GM19240 (cell line): ENCODE results near the gene NAT14.

Source experiments
- DNase-seq: peaks from one replicate; pipeline ENCODE4 v3.0.0; 2011; ENCODE audit warnings: low spot score; ENCODE audit not compliant: insufficient read length

NAT14 gene

GRCh38 chr19:55535173-55535964 lies 50.4 kb downstream of the NAT14 start:
- DNase-seq = no peak

- DNase-seq = no peak
Measured at GRCh38 chr19:55535965-55536350, 51.0 kb downstream of the NAT14 start.

GRCh38 chr19:55536366-55536765 lies 51.4 kb downstream of the NAT14 start:
- no peak for DNase-seq
